GM19025 (cell line): ENCODE measurements around the gene STH.

Experiments used
- ATAC-seq: cut with Tn5 transposase; IDR thresholded peaks from one replicate; pipeline ENCODE4 v1.9.1; 2021; ENCODE audit warnings: mild to moderate bottlenecking, low read depth, moderate library complexity; ENCODE audit not compliant: unreplicated experiment

STH gene

DNA sequence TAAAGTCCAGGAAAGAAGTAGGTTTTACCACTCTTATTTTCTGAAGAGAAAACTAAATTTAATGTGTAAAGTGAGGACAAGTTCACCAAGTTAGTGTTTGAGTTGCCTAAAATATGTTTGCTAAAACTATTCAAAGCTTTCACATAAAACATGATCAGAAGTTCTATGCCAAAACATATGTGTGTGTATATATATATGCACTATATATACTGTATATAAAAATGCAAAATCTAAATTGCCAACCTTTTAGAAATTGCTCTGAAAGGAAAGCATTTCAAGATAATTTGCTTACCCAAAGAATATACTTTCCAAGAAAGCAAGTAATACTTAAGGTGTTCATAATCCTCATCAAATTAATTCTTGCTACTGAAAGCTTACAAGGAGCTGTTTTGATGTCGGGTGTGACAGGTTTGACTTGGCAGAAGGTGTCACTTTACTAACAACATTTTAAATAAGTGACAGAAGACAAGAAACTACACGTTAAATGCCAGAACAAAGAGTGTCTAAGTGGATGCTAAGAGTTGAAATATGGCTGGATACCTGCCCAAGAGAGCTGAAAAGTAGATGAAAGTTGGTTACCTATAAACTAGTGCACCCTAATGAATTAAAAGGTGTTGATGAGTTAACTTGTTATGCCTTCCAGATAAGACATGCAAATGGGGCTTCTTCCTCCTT, 32.3 kb upstream of the STH start:
- no peak for ATAC-seq

DNA sequence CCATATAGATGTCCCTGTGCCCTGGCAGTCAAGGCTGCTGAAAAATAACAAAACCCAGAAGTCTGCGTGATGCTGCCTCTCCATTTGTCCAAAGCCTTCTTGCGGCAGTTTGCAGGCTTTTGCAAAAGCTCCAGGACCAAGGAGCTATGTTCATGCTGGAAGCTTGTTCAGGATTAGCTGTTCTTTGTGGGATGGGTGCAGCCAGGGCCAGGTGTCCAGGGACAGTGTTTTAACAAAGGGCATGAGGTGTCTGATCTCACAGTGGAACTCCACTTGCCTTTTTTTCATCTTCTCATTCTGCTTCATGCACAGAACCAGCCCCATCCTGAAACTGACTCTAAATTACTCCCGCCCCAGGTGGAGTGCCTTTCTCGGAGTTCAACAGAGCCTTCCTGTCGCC, 31.7 kb upstream of the STH start:
- no peak for ATAC-seq

DNA sequence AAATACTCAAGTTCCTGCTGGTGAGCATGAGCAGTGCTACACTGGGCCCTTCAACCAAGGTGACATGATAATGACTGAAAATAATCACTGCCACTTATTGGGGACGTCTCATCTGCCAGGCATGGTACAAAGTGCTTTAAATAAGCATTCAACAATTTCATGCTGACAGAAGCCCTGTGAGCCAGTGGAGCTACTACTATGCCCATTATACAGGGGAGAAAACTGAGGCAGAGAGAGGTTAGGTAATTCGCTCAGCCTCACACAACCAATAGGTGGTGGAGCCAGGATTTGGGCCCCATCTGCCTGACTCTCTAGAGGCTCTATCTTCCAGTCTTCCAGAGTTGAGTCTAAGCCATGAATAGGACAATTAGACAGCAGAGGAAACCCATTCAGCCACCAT, 30.3 kb upstream of the STH start:
- ATAC-seq = no peak

DNA sequence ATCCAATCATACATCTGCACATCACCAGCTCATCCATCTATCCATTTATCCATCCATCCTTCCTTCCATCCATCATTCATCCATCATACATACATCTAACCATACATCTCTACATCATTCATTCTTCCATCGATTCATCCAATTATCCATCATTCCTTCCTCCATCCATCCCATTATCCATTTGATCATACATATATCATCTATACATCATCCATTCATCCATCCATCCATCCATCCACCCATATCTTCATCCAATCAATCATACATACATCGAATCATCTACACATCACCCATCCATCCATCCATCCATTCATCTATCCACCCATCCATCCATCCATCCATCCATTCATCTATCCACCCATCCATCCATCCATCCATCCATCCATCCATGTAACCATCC, 29.3 kb upstream of the STH start:
- ATAC-seq = no peak

DNA sequence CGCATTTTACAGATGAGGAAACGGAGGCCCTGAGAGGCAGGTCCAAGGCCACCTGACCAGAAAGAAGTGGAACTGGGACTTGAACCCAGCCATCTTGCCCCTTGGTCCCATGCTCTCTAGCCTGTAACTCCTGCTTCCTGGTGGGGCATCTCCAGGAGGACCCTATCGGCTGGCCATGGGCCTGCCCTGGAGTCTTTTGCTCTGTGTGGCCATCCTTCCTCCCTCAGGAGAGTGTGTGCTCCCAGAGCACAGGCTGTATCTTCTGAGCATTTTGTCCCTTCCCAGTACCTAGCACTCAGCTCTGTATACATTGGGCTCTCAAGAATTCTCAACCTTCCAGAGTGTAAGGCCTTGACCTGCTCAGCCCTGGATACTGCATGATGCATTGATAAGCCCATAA, 28.4 kb upstream of the STH start:
- no peak for ATAC-seq

DNA sequence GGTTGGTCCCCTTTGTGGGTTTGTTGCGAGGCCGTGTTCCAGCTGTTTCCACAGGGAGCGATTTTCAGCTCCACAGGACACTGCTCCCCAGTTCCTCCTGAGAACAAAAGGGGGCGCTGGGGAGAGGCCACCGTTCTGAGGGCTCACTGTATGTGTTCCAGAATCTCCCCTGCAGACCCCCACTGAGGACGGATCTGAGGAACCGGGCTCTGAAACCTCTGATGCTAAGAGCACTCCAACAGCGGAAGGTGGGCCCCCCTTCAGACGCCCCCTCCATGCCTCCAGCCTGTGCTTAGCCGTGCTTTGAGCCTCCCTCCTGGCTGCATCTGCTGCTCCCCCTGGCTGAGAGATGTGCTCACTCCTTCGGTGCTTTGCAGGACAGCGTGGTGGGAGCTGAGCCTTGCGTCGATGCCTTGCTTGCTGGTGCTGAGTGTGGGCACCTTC, 27.3 kb upstream of the STH start:
- no peak for ATAC-seq

DNA sequence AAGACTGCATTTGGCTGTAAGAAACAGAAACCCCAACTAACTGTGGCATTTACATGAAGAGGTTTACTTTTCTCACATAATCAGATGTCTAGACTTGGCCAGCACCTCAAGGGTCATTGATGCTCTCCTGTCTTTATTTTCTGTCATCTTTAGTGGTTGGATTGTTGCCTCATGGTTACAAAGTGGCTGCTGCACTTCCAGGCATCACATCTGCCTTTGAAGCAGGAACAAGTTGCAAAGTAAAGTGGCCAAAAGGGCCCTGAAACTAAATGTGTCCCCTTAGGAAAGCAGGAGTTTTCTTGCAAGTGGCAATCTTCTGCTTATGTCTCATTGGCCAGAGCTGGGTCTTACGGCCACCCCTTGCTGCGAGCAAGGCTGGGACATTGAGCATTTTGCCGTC, 26.5 kb upstream of the STH start:
- ATAC-seq = no peak

DNA sequence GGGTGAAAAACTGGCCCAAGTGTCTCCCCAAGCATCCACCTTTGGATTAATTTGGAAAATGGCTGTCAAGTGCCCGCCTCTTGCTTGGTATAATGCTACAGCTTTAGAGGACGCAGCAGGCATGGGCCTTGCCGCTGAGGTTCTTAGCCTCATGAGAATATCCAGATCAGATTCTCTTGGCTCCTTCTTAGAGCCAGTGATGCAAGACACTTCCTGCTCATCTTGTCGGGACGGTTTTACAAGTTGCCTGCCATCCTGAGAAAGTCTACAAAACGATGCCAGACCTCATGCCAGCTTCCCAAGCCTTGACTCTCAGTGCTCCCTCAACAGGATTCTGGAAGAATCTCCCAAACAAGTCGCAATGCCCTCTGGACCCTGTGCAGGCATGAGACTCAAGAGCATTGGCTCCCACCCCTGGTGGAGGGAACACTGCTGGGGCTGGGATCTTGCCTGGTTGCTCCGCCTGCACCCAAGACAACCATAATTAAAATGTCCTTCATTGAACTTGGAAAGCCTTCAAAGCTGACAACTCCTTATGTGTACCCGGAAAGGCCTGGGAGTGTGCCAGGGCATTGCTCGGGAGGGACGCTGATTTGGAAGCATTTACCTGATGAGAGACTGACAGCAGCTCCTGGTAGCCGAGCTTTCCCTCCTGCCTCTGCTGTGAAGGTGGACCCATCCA, 25.8 kb upstream of the STH start:
- no peak for ATAC-seq

DNA sequence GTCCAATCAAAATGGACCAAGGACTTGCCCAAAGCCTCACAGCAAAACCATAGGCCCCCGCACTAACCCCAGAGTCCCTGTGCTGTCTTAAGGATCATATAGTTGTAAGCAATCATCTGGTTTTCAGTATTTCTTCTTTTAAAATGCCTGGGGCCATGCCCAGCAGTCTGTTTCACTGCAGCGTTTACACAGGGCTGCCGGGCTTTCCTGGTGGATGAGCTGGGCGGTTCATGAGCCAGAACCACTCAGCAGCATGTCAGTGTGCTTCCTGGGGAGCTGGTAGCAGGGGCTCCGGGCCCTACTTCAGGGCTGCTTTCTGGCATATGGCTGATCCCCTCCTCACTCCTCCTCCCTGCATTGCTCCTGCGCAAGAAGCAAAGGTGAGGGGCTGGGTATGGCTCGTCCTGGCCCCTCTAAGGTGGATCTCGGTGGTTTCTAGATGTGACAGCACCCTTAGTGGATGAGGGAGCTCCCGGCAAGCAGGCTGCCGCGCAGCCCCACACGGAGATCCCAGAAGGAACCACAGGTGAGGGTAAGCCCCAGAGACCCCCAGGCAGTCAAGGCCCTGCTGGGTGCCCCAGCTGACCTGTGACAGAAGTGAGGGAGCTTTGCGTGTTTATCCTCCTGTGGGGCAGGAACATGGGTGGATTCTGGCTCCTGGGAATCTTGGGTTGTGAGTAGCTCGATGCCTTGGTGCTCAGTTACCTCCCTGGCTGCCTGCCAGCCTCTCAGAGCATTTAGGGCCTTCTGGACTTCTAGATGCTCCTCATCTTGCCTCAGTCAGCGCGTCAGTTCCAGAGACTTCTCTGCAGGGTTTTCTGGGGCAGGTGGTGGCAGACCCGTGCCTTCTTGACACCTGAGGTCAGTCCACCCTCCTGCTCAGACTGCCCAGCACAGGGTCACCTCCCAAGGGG, 24.8 kb upstream of the STH start:
- ATAC-seq = no peak

DNA sequence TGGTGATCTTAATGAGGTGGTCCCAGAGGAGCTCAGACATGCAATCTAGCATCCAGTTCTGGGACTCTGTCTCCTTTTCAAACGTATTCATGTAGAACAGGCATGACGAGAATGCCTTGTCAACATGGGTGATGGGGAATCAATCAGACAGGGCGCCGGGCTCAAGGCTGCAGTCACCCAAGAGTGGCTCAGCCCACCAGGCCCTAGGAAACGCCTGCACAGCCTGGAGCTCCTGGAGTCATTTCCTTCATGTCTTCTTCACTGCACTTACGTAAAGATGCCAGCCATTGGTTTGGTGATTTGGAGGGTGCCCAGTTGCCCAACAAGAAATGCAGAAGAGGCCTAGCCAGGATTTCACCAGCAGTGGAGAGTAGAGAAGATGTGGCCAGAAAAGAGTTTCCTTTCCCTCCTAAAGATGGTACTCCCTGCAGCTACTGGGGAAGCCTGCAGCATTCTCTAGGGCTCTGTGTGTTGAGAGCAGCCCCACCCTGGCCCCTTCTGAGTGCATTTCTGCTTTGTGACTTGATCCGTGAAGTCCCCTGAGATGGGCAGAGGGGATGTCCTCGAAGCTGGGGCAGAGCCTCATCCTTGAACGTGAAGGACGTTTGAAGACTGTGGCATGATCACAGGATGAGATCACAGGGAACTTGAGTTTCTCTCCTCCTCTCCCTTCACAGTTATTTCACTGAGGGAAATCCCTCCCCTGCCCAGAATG, 24.0 kb upstream of the STH start:
- ATAC-seq = no peak

DNA sequence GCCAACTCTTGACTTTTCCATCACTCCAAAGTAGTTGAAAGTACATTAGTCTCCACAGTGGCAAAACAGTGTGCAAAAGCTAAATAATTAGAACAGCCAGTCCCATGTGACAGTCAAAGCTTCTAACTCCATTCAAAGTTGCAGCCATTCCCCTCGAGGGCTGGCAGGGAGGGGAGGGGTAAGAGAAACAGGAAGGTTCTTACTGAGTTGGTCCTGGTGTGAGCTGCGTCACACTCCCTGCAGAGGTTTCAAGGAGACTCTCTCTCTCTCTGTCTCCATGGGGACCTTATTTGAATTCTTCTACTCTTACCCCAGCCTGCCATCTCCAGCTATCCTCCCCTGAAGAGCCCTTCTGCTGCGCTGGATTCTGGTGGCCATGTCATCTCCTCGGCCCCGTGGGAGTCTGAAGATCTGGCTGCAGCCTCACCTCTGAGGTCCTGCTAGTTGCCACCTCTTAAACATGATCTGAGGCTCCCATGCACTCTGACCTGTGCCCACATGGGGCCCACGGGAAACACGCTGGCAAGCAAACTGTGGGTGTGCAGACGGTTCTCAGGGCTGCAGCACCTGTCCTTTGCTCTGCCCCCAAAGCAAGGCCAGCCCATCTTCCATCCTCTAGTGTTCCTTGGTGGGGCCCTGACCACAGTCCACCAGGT, 23.3 kb upstream of the STH start:
- no peak for ATAC-seq

DNA sequence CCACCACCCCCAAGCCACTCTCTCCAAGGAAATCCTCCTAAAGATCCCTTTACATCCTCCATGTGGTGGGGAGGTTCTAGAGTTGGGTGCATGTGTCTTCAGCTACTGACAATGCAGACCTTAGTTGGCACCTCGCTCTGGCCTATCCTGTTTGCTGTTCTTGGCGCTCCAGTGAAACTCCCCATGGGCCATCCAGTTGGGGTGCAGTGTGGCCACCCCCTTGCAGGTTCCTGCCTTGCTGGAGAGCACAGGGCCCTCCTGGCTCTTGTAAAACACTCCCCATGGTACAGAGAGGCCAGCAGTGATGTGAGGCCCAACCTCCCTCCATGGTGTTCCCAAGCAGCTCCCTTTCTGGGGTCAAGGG, 22.7 kb upstream of the STH start:
- no peak for ATAC-seq

DNA sequence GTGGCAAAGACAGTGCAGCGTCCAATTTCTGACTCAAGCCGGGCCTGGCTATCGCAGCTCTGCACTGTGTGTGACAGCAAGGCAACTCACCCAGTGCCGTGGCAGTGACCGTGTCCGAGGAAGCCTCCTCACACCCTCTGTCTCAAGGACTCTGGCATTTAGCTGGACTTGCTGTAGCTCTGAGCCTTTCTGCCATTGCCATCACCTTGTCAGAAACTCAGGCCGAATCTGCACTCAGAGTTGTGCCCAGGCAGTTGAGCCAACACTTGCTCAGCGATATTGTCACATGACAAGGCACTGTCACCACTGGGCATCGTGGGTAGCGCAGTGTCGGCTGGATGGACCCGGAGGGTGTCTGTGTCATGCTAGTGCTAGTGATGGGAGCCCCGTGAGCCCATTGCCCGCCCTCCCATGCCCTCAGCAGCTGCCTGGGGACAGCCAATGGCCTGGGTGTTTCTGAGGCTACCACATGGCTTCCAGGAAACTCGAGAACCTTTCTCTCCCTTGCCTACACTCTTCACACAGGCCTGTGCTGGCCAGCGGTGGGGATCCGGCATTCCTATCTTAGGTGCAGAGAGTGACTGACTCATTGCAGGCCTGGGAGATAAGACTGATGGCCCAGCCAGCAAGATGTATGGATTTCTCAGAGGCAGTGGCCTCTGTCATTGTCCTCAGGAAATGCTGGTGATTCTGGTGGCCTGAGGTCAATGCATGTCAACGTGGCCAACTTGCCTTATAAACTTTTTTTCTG, 22.1 kb upstream of the STH start:
- ATAC-seq = no peak

DNA sequence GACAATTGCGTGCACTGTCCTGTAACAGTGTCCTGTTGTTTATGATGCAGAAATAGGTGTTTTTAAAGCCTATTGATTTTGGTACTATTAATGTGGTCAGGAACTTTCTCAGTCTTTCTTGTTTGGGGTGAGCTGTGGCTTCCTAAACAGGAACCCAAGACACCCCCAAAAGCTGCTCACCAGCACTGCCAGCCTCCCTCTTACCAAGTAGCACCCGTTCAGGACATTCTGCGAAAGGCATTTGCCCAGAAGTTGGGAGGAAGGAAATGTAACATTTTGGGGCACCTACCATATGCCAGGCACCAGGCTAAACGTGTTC, 21.6 kb upstream of the STH start:
- no peak for ATAC-seq

DNA sequence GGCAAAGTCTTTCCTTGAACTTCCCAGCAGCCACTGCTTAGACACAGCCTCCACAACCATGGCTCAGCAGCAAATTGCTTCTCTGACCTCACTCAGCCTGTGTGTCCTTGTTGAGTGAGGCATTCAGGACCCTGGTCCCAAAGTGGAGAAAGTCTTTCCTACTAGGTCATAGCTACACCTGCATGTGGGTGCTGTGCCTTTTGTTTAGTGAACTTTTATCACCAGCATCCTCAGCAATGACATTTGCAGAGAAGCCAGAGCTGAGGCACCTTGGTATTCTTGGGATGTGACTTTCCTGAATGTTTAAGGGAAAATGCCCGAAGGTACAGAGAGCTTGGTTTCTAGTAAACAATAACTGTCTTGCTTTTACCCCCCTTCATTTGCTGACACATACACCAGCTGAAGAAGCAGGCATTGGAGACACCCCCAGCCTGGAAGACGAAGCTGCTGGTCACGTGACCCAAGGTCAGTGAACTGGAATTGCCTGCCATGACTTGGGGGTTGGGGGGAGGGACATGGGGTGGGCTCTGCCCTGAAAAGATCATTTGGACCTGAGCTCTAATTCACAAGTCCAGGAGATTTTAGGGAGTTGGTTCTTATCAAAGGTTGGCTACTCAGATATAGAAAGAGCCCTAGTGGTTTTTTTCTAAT, 20.9 kb upstream of the STH start:
- no peak for ATAC-seq

DNA sequence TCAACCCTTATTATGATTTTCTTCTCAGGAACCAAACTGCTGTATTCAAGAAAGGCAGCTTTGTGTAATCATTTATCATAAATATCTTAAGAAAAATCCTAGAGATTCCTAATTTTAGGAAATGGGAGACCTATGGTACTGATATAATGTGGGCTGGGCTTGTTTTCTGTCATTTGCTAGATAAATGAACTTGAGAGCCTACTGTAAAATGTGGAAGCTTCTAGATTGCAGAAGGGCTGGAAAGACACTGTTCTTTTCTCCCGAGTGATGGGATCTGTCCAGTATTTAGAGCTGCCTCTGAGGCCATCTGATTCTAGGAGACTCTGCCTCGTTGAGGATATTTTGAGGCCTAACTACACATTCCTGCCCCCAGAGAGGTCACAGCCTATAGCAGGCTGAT, 19.9 kb upstream of the STH start:
- ATAC-seq = no peak

DNA sequence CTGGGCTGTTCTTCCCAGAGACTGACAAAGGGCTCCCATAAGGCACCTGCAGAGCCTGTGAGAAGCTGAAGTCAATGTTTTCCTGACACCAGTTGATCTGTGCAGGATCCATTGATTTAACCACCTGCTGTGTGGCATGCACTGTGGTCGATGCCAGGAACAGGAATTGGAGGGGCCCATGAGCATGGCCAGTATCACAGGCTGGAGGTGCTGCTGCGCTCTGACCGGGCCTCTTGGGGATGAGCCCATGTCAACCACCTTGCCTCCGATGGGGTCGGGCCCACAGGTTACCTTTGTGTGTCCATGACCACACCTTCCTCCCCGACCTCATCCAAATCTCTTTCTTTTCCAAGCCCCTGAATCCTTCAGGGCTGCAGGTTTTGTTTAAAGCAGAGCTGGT, 18.2 kb upstream of the STH start:
- ATAC-seq = no peak

DNA sequence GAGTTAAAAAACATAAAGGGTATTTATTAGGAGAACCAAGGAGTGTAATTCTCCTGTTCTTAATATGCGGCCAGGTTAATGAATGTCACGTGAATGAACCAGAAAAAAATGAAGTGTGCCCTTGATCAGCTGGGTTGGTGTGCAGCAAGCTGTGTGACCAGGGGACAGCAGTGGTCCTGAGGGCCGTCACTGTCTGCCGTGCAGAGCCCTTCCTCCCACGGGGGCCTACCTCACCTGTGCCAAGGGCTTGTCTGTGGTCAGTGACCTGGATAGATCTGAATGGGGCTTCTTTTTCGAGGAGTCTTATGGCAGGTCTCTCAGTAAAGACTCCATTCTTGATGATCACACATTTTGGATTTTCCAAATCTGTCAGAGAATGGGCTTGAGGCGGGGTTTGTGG, 17.7 kb upstream of the STH start:
- no peak for ATAC-seq
